Measurements from ENCODE around the gene TMEM138.

TMEM138 gene

DNA sequence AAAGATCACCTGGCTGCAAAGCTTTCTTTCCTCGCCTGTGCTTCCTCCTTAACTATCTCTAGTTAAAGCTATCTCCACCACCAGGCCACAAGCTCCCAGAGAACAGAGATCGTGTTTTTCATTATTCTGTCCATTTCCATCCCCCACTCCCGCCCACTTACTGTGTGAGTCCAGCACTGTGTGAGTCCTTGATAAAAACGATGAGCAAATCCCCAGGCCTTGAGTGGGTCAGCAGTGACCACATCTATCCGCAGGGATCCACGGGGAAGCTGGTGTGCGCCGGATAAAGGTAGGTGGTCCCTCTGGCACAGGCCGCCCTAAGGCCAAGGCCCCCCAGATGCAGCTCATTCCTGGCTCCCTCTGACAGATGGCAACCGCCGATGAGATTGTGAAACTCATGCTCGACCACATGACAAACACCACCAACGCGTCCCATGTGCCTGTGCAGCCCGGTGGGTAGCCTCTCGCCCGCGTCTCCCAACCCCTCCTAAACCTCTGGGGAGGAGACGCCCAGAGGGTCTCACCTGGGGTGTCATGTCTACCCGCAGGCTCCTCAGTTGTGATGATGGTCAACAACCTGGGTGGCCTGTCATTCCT, 19.9 kb upstream of the TMEM138 start:
- no peak for DNase-seq

DNA sequence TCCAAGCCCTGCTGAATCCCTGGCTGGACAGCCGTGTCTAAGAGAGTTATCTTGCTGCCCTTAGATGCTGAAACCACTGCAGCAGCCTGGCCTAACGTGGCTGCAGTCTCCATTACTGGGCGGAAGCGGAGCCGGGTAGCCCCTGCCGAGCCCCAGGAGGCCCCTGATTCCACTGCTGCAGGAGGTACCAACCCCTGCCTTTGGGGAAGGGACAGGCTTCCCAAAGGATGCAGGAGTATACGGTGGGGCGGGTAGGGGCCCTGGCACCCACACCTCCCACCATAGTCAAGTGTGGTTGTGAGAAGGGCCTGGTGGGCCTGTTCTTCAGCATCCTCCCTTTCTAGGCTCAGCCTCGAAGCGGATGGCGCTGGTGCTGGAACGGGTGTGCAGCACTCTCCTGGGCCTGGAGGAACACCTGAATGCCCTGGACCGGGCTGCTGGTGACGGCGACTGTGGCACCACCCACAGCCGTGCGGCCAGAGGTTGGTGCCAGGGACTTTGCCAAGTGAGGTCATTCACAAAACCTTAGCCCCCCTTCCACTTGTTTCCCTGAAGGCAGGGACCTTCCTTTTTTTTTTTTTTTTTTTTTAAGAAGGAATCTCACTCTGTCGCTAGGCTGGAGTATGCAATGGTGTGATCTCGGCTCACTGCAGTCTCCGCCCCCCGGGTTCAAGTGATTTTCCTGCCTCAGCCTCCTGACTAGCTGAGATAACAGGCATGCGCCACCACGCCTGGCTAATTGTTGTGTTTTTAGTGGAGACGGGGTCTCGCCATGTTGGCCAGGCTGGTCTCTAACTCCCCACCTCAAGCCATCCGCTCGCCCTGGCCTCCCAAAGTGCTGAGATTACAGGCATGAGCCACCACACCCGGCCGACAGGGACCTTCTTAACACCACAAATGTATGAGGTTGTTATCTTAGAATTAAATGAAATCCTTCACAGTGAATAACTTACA, 18.1 kb upstream of the TMEM138 start:
- no peak for DNase-seq

DNA sequence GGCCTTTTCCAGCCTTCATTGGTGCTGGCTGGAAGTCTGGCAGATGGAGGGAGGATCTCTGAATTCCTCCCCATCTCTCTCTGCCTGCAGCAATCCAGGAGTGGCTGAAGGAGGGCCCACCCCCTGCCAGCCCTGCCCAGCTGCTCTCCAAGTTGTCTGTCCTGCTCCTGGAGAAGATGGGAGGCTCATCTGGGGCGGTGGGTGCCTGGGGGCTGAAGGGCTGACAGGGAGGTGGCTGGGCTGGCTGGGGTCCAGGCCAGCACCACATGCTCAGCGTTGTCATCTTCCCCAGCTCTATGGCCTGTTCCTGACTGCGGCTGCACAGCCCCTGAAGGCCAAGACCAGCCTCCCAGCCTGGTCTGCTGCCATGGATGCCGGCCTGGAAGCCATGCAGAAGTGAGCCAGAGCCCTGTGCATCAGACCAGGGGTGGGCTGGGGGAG, 17.0 kb upstream of the TMEM138 start:
- no peak for DNase-seq

DNA sequence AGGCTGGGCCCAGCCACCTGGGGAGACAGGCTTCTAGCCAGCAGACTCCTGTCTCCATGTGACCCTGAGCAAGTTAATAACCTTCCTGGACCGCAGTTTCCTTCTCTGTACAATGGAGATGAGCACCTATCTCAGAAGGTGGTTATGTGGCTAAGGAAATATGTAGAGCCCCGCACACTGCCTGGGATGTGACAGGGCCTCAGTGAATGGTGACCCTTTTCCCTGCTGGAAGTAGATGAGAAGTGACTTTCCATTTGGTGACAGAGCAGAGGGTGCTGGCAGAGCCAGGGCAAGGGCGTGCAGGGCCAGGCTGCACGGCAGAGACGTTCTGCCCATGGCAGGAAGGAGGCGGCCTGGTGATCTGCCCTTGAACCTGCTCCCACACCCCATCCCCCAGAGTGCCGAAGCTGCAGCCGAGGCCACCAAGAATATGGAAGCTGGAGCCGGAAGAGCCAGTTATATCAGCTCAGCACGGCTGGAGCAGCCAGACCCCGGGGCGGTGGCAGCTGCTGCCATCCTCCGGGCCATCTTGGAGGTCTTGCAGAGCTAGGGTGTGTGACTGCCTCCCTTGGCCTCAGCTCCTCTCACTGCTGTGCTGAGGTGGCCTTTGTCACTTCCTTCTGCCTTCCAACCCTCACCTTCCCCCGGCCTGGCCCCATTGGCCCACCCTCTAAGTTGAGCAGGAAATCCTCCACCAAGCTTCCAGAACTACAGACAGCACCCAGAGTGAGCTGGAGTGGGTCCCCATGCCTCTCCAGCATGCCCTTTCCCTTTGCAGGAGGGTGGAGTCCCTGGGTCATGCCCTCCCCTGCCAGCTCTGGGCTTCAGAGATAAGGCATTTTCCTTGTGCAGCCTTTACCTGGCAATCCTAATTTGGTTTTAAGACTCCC, 16.0 kb upstream of the TMEM138 start:
- DNase-seq: no peak

DNA sequence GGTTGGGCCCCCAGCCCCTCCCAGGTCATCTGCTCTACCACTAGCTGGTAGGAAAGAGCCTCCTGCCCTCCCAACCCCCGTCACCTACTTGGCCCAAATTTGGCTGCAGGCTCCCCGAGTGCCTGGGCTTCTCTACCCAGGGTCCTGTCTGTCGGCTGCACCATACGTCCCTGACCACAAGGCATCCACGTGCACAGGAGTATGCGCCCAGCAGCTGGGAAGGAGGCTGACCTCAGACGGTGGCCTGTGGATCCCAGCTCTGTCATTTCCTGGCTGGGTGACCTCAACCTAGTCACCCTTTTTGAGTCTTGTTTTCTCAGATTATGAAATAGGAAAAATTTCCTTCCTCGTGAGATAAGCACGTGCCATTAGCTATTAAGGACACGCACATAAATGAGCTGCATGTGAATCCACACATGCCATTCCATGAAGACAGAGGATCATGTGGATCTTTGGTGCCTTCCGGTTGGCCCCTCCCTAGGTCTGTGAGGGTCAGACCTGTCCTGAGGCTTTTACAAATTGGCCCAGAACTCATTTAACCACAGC, 14.2 kb upstream of the TMEM138 start:
- DNase-seq: no peak

DNA sequence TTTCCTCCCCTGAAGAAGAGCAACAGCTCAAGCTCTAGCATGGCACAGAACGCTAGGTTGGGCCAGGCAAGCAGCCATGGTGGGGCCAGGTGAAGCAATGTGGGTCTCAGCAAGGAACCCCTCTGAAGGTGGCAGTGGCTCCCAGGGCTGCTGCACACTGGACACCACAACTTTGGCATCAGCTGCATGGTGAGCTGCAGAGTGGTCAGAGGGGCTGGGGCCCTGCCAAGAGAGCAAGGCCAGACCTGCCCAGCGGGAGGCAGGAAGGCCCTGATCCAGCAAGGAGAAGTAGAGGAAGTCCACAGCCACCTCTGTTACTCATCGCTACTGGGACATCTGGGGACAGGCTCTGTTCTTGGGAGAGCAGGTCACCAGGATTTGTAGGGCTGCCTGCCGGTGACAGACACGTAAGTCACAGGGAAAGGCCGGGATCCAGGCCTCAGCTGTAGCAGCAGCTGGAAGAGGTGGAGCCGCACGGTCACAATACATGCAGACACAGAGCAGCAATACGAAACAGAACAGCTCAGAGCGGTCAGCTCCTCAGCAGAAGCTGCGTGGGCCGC, 12.9 kb upstream of the TMEM138 start:
- no peak for DNase-seq

DNA sequence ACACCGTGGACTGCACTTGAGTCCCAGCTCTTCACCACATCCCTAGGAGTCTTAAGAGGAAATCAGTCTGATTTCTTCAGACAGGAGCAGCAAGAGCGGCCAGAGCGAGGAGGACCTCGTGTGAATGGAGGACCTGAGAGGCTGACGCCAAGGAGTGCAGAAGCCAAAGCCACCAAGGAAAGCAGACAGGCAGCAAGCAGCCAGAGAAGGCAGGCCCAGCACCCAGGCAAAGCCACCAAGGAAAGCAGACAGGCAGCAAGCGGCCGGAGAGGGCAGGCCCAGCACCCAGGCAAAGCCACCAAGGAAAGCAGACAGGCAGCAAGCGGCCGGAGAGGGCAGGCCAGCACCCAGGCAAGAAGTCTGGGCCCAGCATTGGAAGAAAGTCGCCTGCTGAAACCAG, 12.3 kb upstream of the TMEM138 start:
- no peak for DNase-seq

DNA sequence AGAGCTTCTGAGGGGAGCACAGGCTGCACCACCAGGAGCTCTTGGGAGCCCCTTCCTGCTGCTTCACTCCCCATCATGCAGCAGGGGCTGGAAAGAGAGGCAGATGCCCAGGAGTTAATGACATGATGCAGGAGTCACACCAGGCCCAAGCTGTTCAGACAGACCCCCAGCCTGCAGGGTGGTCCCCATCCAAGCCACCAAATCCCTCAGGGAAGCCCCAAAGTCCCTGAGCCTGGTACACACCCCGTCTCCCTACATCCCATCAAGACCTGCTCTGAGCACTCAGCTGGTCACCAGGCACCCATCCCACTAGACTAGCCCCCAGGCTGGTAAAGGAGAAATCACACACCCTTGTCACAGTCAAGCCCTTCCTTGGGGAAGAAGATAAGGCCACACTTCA, 11.8 kb upstream of the TMEM138 start:
- DNase-seq: no peak

DNA sequence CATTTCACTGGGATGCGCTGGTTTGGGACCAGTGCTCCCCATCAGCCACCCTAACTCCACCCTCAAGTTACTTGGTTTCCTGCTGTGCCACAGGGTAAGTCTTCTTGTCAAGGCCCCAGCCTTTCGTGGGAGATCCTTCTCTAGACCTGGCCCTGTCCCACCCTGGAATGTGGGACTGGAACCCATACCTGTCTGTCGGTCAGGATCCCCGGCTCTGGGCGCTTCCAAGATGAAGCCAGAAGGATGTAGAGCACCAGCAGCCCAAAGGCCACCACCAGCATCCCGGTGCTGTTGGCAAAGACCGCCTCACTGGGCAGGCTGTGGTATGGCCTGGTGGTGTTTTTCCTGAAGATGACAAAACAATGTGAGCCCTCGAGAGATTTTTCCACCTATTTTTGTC, 11.4 kb upstream of the TMEM138 start:
- no peak for DNase-seq

DNA sequence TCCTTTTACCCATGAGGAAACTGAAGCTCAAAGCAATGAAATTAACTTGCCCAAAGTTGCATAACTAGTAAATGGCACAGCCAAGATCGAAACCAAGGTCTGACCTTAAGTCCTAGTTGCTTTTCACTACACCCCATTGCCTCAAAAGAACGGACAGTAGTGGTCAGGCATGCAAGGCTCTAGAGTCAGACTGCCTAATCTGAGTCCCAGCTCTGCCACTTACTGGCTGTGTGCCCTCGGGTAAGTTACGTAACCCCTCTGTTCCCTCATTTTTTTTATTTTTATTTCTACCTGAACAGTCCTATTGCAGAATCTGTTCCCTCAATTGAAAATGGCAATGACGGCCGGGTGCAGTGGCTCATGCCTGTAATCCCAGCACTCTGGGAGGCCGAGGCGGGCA, 10.1 kb upstream of the TMEM138 start:
- DNase-seq: no peak

DNA sequence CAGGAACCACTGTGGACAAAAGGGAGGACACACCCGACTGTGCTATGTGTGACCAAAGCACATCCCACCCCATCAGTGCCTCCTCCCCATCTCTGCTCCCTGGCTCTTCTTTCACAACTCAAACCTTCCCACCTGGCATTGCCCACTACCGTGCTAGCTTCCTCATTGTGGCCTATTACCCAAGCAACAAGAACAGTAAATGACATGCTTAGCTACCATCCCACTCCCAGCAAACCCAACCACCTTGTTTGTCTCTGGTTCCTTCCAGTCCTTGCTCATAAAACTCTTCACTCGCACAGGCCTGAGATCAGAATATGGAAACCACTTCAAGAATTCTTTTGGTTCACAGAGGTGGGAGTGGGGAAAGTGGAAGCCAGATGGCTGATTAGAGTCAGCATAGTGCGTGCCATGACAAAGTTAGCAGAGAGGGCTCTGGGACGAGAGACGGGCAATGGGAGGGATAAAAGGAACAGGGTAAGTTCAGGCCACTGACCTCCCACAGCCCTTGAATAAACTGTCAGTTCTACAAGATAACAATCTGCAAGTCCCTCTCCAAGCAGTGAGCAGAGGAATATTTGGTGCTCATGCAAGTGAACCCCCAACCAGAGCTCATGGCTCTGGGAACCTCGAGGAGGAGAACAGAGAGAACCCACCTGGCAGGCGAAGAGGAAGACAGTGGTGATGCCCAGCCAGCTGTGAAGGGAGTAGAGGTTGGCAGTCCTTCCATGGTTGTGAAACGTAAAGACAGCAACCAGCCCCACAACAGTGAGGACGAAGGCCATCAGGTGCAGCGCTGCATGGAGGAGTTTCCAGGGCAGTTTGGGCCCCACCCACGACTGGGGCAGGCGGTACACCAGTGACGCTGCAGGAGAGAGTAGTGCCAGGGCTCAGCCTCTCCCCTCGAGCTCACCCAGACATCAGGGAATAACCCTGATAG, 8.8 kb upstream of the TMEM138 start:
- DNase-seq: no peak

DNA sequence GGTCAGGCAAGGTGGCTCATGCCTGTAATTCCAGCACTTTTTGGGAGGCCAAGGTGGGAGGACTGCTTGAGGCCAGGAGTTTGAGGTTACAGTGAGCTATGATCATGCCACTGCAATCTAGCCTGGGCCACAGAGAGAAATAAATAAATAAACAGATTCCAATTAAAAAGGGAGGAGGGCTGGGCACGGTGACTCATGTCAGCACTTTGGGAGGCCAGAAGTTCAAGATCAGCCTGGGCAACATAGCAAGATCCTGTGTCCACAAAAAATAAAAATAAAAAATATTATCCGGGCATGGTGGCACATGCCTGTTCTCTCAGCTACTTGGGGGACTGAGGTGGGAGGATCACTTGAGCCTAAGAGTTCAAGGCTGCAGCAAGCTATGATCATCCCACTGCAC, 8.0 kb upstream of the TMEM138 start:
- no peak for DNase-seq

DNA sequence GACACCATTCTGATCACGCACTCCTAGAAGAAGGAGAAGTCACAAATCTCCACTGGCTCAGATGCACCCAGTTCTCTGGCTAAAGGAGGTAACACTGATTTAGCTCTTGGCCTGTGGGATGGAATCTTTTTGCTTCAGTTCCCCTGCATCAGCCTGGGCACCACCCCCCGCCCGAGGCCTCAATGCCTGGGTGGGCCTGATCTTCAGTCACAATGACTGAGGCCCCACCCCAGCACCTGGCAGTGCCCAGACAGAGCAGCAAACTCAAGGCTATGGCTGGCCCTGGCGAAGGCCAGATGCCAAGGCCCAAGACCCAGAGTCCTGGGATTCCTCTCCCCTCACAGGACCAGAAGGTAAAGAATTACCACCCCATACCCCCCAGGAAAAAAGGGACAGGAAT, 5.5 kb upstream of the TMEM138 start:
- no peak for DNase-seq

DNA sequence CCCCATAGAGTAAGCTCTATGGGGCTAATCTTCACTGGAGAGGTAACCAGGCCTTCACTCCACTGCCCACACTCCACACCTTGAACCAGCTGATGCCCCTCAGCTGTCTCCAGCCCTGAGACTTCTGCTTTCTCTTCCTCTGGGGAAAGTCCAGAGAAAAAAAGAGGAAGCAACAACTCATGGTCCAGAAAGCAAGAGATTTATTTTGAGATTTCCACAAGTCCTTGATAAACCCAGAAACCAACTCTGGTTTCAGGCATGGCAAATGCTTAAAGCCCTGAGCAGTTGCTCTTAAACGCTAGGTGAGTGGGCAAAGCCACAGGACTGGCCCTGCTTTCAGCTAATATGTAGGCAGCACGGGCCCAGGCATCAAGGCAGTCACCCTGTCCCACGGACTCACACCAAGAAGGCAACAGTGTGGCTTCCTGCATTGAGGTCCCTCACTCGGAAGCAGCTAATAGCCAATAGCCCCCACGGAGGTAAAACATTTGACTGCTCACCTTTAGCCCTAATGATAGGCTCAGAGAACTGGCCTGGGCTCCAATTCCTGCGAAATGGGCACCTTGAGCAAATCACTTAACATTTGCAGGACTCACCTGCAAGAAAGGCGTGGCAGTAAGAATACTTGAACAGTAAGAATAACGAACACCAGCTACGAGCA, 4.8 kb upstream of the TMEM138 start:
- DNase-seq: no peak

DNA sequence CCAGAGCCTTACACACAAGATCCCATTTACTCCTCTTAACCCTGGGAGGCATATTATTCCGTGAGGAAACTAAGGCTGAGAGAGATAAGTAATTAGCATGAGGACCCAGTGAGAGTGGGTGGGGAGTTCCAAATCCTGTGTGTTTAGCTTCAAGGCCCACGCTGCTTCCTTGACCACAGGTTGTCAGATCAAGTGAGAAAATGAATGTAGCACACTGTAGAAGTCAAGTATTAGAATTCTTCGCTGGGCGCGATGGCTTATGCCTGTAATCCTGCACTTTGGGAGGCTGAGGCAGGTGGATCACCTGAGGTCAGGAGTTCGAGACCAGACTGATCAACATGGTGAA, 4.3 kb upstream of the TMEM138 start:
- no peak for DNase-seq

DNA sequence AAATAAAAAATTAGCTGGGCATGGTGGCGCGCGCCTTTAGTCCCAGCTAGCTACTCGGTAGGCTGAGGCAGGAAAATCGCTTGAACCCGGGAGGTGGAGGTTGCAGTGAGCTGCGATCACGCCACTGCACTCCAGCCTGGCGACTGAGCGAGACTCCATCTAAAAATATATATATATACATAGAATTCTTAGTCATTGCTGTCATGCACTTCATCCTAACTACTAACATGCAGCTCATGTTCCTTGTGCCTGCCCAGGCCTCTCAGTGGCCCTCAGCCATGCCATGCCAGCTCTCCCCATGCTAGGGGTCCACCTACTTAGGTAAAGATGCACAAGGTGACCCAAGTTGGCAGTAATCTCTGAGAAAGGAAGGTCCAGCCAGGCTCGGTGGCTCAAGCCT, 3.6 kb upstream of the TMEM138 start:
- no peak for DNase-seq

DNA sequence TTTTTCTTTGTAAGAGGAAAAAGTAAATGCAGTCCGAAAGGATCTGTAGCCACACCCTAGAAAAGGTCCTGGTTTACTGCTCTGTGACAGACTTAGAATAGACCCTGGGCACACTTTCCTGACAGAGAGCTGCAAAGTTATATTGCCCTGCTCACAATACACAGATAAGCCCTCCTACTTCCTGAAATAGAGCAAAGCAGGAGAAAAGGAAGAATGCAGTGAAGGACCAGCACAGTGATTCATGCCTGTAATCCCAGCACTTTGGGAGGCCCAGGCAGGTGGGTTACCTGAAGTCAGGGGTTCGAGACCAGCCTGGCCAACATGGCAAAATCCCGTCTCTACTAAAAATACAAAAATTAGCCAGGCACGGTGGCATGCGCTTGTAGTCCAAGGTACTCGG, 2.7 kb upstream of the TMEM138 start:
- DNase-seq: no peak

DNA sequence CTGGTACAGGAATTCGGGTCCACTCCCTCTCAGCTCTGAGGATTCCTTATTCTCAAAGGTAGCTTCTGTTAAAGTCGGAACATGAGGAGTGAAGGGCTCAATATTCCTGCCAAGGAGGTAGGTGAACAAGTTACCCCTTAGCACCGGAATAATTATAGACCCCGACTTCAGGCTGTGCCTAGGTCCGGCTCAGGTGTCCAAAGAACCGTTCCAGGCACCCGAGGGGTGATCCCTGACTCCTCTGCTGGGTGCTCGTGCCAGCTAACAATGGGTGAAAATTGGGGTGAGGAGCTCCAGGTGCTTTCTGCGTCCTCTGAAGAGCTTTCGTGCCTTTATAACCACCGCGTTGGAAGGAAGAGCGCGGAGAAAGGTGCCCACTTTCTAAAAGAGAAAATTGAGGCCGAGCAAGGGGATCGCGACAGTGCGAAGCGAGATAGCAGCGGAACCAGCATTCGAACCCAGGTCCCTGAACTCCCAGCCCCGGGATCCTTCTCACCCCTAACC, 885 bp upstream of the TMEM138 start:
- no peak for DNase-seq

DNA sequence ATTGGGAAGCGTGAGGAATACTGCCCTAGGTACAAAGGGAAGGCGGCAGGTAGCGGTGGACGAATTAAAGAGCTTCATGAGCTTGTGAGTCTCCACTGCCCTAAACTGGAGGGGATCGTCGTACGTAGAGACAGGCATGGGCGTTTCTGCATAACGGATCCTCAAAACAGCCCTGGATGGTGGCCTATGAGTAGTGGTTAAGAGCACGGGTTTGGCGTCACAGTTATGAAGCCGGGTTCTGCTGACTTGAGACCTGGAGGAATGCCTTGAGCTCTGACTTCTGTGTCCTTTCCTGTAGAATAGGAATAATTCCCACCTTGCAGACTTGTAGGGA, 335 bp downstream of the TMEM138 start:
- no peak for DNase-seq

DNA sequence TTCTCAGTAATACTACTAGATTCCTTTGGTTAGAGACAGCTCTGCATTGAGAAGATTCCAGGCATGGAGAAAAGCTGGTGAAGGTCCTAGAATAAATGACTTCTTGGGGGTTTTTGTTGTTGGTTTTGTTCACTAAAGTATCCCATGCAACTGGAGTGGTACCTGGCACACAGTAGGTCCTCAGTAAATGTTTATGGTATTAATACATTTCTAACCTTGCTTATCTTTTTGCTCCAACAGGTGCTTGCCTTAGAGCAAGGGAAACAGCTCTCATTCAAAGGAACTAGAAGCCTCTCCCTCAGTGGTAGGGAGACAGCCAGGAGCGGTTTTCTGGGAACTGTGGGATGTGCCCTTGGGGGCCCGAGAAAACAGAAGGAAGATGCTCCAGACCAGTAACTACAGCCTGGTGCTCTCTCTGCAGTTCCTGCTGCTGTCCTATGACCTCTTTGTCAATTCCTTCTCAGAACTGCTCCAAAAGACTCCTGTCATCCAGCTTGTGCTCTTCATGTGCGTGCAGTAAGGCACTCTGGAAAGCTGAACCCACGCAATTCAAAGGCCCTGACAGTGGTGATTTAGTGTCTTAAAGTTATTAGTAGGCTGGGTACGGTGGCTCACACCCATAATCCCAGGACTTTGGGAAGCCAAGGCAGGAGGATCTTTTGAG, 2.0 kb downstream of the TMEM138 start:
- DNase-seq: no peak

DNA sequence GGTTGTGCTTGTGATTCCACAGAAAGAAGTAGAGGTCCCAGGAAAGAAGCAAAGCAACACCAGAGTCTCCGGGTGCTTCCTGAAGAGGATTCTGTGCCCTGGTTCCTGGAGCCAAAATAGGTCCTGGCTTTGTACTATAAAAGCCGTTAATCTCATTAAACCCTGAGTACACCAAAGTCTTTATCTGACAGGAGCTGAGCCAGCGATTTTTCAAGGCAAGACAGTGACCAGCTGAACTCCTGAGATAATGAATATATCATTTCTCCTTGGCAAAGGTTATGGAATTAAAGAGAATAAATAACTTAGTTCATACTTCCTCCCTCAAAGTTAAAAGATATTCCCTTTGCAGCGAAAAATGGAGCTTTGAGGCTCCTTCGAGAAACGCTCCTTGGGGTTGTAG, 5.2 kb downstream of the TMEM138 start:
- DNase-seq: no peak
